Spinal cord (tissue), 10 donors: ENCODE measurements around the gene PGP. TPM values are rescaled to one million over a fixed set of nuclear protein-coding genes. Genes with fewer than 3 reads are reported as not detected.

Experiments
- DNase-seq, 6 donors: peaks; one replicate each; pipeline versions ENCODE4 v3.0.0 to v3.0.0-alpha.2; 2013 to 2015; ENCODE audit warnings: low spot score in 6 of 6, low read depth in 4 of 6
- H3K27ac ChIP-seq: one replicate; pipeline ENCODE4 v1.5.1; 2013; ENCODE audit warnings: low read depth, low read length, control low read depth
- H3K27me3 ChIP-seq: one replicate; pipeline ENCODE4 v1.6.1; 2013; ENCODE audit warnings: low read length; ENCODE audit not compliant: control insufficient read depth, insufficient read depth
- H3K36me3 ChIP-seq: one replicate; pipeline ENCODE4 v1.6.1; 2013; ENCODE audit warnings: low read length; ENCODE audit not compliant: control insufficient read depth, insufficient read depth
- H3K4me1 ChIP-seq: one replicate; pipeline ENCODE4 v1.6.1; 2013; ENCODE audit warnings: low read length; ENCODE audit not compliant: control insufficient read depth, insufficient read depth
- H3K4me3 ChIP-seq: one replicate; pipeline ENCODE4 v1.5.1; 2013; ENCODE audit warnings: low read depth, low read length, control low read depth
- H3K9me3 ChIP-seq: one replicate; pipeline ENCODE4 v1.6.1; 2013; ENCODE audit warnings: low read length; ENCODE audit not compliant: control insufficient read depth, insufficient read depth
- WGBS: methylation state at CpG from one replicate; pipeline ENCODE4 v1.1.5; 2013; ENCODE audit warnings: missing lambda C conversion rate; ENCODE audit not compliant: insufficient coverage; 5-methylcytosine and 5-hydroxymethylcytosine counted together
- polyA plus RNA-seq, 2 donors: library from polyadenylated mRNA; unstranded; fragments of 120-200 nt; gene quantifications; one replicate each; pipeline ENCODE4 v1.2.1, GENCODE V29; 2013; ENCODE audit not compliant: insufficient read length in 2 of 2
- total RNA-seq, 2 donors: library from RNA; depleted of rRNA in 1 of 2; stranded (reverse); fragments of 120-200 nt in 1 of 2; fragments of >200 nt in 1 of 2; gene quantifications; one replicate each; pipeline versions ENCODE4 v1.2.3 to v1.2.4, GENCODE V29; 2013 to 2014
- donor health status: healthy.

PGP gene
- total and polyA plus RNA-seq, 4 donors = 15.9 to 35.7 (median 21.8) TPM

- 89% methylated on average over 17 of the region's 17 CpGs for WGBS
- no peaks in the 10 kb centered on the region for H3K9me3 ChIP-seq
- no peak overlapping the region for H3K27ac ChIP-seq
- no peaks in the 10 kb centered on the region for H3K27me3 ChIP-seq
- peaks cover 52% of the 10 kb centered on the region for H3K4me1 ChIP-seq
- no peak for DNase-seq
- peaks cover 73% of the 10 kb centered on the region for H3K36me3 ChIP-seq
- H3K4me3 ChIP-seq = no peak overlapping the region
Measured at GRCh38 chr16:2210009-2210332, 4.7 kb downstream of the PGP start.

GRCh38 chr16:2209258-2210008, 5.2 kb downstream of the PGP start:
- Histone ChIP-seq H3K4me1 (peaks cover 58% of the 10 kb centered on the region), H3K4me3 (no peak overlapping the region), H3K27me3 (no peaks in the 10 kb centered on the region), H3K36me3 (peaks cover 73% of the 10 kb centered on the region), H3K9me3 (no peaks in the 10 kb centered on the region), H3K27ac (no peak overlapping the region)
- DNase-seq = no peak
- WGBS = 73% methylated on average over 25 of the region's 29 CpGs

- 93% methylated on average over 9 of the region's 9 CpGs for WGBS
- Histone ChIP-seq H3K4me1 (peaks cover 57% of the 10 kb centered on the region), H3K27ac (no peak overlapping the region), H3K4me3 (no peak overlapping the region), H3K27me3 (no peaks in the 10 kb centered on the region), H3K9me3 (no peaks in the 10 kb centered on the region), H3K36me3 (peaks cover 73% of the 10 kb centered on the region)
- DNase-seq = no peak
Measured at GRCh38 chr16:2208772-2209171, 5.9 kb downstream of the PGP start.

DNA sequence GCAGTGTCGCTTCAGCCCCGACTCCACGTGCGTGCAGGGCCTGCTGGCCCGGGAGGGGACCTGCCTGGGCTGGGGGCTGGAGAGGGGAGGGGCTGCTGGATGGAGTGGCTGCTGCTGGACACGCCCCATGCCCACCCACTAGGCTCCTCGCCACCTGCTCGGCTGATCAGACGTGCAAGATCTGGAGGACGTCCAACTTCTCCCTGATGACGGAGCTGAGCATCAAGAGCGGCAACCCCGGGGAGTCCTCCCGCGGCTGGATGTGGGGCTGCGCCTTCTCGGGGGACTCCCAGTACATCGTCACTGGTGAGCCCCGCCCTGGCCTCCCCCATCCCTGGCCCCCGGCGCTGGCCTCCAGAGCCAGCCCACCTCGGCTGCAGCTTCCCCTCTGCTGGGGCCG, 6.3 kb downstream of the PGP start:
- DNase-seq = no peak
- WGBS = 76% methylated on average over 22 of the region's 23 CpGs

GRCh38 chr16:2207872-2208271, 6.8 kb downstream of the PGP start:
- no peaks in the 10 kb centered on the region for H3K27me3 ChIP-seq
- no peak for DNase-seq
- H3K27ac ChIP-seq = no peak overlapping the region
- no peak overlapping the region for H3K4me3 ChIP-seq
- H3K9me3 ChIP-seq = no peaks in the 10 kb centered on the region
- H3K4me1 ChIP-seq = peaks cover 48% of the 10 kb centered on the region
- 96% methylated on average over 9 of the region's 9 CpGs for WGBS
- peaks cover 68% of the 10 kb centered on the region for H3K36me3 ChIP-seq

More for the DNA sequence above, 6.3 kb downstream of the PGP start:
- H3K36me3 ChIP-seq = peaks cover 73% of the 10 kb centered on the region
- peaks cover 53% of the 10 kb centered on the region for H3K4me1 ChIP-seq
- H3K27ac ChIP-seq = no peak overlapping the region
- no peak overlapping the region for H3K4me3 ChIP-seq
- no peaks in the 10 kb centered on the region for H3K27me3 ChIP-seq
- no peaks in the 10 kb centered on the region for H3K9me3 ChIP-seq

DNA sequence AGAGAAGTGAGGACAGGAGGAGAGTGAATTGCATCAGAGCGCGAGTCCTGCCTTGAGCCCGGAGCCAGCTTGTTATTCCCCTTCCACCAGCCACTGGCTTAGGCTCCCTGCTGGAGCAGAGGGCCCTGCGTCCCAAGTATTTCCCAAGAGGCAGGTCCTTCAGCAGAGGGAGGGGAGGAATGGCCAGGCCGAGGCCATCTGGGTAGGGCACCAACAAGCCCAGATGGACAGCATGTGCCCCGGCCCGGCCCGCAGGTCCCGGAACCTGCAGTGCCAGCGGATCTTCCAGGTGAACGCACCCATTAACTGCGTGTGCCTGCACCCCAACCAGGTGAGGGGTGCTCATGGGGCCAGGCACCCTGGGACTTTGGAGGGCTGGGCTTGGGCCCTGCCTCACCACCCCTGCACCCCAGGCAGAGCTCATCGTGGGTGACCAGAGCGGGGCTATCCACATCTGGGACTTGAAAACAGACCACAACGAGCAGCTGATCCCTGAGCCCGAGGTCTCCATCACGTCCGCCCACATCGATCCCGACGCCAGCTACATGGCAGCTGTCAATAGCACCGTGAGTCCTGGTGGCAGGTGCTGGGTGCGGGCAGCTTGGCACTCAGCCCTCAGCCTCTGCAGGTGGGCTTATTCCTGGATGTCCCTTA, 7.7 kb downstream of the PGP start:
- H3K27ac ChIP-seq = no peak overlapping the region

GRCh38 chr16:2206420-2206779, 8.2 kb downstream of the PGP start:
- no peak for DNase-seq
- no peak overlapping the region for H3K27ac ChIP-seq
- 90% methylated on average over 13 of the region's 18 CpGs for WGBS
- peaks cover 37% of the 10 kb centered on the region for H3K4me1 ChIP-seq
- H3K4me3 ChIP-seq = peak overlapping the region; percentile 90
- H3K36me3 ChIP-seq = peaks cover 54% of the 10 kb centered on the region
- no peaks in the 10 kb centered on the region for H3K27me3 ChIP-seq
- H3K9me3 ChIP-seq = no peaks in the 10 kb centered on the region

More for the DNA sequence above, 7.7 kb downstream of the PGP start:
- 89% methylated on average over 20 of the region's 23 CpGs for WGBS
- H3K9me3 ChIP-seq = no peaks in the 10 kb centered on the region
- peaks cover 59% of the 10 kb centered on the region for H3K36me3 ChIP-seq
- H3K27me3 ChIP-seq = no peaks in the 10 kb centered on the region
- H3K4me1 ChIP-seq = peaks cover 39% of the 10 kb centered on the region
- H3K4me3 ChIP-seq = no peak overlapping the region
- no peak for DNase-seq

DNA sequence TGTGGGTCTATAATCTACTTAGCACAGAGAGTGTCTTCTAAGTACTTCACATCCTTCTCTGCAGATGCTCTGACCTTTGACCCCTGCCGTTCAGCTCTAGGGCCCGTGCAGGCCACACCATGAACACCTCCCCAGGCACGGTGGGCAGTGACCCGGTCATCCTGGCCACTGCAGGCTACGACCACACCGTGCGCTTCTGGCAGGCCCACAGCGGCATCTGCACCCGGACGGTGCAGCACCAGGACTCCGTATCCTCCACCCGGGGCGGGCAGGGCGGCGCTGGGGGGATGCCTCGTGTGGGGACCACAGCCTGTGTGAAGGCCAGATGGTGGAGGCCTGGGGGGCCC, 8.7 kb downstream of the PGP start:
- H3K27ac ChIP-seq = peak overlapping the region; percentile 57
- no peaks in the 10 kb centered on the region for H3K27me3 ChIP-seq
- H3K4me1 ChIP-seq = peaks cover 37% of the 10 kb centered on the region
- H3K36me3 ChIP-seq = peaks cover 49% of the 10 kb centered on the region
- no peak for DNase-seq
- 12% methylated on average over 16 of the region's 16 CpGs for WGBS
- H3K4me3 ChIP-seq = peak overlapping the region; percentile 90
- no peaks in the 10 kb centered on the region for H3K9me3 ChIP-seq

- Histone ChIP-seq H3K27ac (peak within 1 kb of the TSS; percentile 95), H3K36me3 (peaks cover 43% of the 10 kb centered on the region), H3K4me1 (peaks cover 30% of the 10 kb centered on the region), H3K27me3 (no peaks in the 10 kb centered on the region), H3K9me3 (no peaks in the 10 kb centered on the region), H3K4me3 (peak within 1 kb of the TSS; percentile 90)
- peak; percentile 78 to 97 (median 83) for DNase-seq
- WGBS = under 1% methylated on average over 89 of the region's 93 CpGs
Measured at GRCh38 chr16:2205104-2205966, 9.3 kb downstream of the PGP start, which contains the start of gene MLST8. TSS of gene MLST8 (plus strand) at chr16:2205454. CDS start at chr16:2206086, 632 bp downstream.
